GM19397 (cell line): Measurements from ENCODE around the gene SNTB2.
"Not testable (repeated sequence)": the region's sequence is repeated elsewhere in the genome, so short reads cannot be mapped to it uniquely, and the experiment has no call there.

Source experiments
- ATAC-seq: cut with Tn5 transposase; IDR thresholded peaks from one replicate; pipeline ENCODE4 v1.9.1; 2021; ENCODE audit warnings: mild to moderate bottlenecking, moderate library complexity; ENCODE audit not compliant: unreplicated experiment

SNTB2 gene

DNA sequence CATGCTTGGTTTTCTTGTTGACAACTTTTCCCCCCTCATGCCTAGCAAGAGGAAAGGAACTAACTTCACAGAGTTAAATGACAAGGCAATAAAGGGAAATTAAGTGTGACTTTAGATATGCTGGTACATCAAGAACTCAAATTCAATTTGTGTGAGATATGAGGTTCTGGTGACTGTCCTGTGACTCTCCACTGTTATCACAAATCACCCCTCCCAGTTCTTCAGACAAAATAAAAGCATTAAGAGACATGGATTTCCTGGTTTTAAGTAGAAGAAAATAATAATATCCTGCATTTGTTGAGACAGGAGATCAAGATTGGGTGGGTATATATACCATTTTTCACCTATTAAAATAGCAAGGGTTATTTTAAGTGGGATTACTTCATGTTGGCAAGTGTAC lies 46.2 kb downstream of the SNTB2 start:
- ATAC-seq: no peak

DNA sequence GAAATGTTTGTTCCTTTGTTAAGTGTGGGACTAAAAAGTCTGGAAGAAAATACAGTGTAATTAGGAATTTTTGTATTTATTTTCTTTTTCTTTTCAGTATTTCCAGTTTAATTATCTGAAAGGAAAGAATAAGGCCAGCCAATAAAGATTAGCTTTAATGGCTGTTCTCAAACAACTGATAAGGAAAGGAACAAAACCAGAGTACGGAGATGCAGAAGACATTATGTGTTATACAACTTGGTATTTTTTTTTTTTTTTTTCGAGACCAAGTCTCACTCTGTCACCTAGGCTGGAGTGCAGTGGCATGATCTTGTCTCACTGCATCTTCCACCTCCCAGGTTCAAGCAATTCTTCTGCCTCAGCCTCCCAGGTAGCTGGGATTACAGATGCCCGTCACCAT lies 47.5 kb downstream of the SNTB2 start:
- no peak for ATAC-seq

DNA sequence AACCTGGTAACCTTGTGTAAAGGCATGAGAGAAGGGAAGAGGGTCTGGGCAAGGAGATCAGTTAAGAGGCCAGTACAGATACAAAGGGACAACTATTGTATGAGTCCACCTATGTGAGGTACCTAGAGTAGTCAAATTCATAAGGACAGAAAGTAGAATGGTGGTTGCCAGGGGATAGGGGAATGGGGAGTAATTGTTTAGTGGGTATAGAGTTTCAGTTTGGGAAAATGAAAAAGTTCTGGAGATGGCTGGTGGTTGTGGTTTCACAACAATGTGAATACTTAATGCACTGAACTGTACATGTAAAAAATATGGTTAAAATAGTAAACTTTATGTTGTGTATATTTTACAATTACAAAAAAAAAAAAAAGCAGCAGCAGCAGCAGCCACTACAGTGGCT lies 49.4 kb downstream of the SNTB2 start:
- no peak for ATAC-seq

DNA sequence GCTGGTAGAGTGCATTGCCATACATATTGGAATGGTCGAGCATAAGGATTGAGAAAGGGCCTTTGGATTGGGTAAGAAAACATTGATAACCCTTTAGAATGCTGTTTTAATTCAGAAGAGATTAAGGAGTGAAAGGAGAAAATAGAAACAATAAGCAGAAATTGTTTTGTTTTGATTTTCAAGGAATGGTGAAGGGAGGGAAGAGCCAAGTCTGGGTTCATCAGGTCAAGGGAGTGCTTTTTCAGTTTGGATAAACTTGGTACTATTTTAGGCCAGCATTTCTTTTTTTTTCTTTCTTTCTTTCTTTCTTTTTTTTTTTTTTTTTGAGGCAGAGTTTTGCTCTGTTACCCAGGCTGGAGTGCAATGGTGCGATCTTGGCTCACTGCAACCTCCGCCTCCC lies 50.3 kb downstream of the SNTB2 start:
- no peak for ATAC-seq

DNA sequence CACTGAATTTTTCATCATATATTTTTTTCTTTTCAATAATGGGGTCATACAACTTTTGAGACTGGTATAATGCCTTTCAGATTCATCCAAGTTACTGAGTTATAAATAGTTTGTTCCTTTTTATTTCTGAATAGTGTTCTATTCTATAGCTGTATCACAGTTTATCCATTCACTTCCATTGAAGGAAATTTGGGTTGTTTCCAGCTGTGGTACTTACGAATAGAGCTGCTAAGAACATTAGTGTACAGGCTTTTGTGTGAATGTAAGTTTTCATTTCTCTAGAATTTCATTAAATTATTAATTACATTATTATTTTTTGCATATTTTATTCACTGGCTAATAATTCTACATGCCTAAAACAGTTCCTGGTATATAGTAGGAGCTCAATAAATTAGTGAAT lies 52.9 kb downstream of the SNTB2 start:
- no peak for ATAC-seq

DNA sequence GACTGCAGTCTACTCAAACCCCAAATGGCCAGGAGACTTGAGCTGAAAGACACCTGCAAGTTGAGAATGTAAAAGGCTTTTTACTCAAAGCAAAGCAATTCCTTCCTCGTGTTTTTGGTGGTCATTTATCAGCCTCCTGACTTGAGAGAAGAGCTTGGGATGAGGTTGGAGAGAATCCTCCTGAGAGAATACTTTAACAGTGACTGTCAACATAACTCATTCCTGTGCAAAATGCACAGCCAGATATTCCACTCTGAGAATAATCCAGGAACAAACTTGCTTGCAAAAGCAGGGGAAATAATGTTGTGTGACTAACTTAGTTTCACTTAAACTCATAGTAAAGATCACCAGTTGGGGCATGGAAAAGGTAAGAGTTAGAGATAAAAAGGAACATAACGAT lies 53.4 kb downstream of the SNTB2 start:
- no peak for ATAC-seq

DNA sequence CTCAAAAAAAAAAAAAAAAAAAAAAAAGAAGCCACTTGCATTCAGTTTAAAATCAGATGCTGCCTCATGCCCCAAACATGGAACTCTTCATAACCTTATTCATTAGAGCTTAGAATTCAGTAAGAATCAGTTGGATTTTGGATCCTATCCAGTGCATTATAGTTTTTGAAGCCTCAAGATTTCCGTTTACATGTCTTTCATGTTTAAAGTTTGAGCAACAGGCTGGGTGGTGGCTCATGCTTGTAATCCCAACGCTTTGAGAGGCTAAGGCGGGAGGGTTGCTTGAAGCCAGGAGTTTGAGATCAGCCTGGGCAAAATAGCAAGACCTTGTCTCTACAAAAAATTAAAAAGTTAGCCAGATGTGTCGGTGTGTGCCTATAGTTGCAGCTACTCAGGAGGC lies 55.0 kb downstream of the SNTB2 start:
- ATAC-seq: no peak

DNA sequence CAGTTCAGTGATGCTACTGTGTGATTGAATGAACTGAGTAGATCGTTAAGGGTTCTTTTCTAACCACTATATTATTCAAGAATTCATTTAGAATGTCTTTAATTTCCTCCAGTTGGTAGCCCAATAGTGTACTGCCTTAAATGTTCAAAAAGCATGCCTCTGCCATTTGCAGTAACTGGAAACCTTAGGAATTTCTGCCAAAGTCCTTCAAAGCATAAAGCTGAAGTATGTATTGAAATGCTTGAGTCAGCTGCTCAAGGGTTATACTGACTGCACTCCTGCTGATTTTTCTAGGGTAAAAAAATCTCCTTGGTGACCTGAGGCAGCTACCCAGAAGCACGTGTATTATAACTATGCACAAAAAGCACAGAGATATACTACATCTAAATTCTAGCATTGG lies 56.5 kb downstream of the SNTB2 start:
- no peak for ATAC-seq

DNA sequence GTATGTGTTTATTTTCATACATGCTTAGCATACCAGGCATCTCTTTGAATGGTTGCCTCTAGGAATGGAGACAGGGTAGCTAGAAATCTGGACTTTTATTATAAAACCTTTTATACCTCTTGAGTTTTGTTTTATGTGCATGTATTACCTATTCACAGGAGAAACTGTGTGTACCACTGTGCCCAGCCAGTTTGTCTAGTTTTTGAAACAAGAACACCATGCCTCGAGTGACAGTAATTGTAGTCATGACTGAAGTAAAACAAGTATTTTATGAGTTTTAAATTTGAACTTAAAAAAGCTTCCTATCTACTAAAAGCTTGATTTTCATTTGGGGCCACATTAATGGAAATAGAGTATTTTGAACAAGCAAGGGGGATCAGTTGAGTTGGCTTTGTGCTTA lies 57.4 kb downstream of the SNTB2 start:
- no peak for ATAC-seq

DNA sequence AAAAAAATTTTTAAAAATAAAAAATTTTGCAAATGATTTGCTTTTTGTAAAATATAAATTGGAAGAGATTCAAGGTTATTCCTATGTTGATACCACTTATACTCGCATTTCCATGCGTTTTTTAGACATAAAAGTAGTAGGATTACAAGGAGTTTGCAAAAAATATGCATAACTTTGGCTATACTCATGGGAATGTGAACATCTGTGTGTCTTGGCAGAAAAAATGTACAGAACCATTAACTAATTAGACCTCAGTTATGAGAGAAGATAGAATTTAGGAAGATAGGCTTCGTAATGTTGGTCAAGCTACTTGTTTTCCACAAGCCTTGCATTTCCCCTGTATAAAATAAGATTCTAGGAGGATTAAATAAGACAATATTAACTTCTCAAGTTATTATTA lies 63.1 kb downstream of the SNTB2 start:
- no peak for ATAC-seq

DNA sequence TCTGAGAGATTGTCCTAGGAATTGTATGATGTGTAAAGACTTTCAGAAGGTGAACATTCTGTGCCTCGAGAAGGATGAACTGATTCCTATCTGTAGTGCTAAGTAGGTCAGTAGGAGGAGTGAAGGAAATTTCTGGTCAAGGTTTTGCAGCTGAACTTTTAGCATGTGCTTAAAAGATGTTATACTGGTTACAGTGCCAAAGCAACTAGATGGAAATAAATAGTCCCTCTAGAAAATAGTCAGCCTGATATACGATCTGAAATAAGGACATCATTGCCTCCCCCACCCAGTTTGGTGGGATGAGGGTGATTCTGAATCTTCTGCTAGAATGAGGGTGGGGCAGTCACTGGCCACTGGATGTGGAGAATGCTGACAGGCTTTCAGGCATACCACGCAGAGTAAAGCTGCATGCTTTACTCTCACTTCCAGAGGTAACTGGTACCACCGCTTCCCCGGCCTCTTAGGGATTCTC lies 66.9 kb downstream of the SNTB2 start:
- ATAC-seq: no peak

DNA sequence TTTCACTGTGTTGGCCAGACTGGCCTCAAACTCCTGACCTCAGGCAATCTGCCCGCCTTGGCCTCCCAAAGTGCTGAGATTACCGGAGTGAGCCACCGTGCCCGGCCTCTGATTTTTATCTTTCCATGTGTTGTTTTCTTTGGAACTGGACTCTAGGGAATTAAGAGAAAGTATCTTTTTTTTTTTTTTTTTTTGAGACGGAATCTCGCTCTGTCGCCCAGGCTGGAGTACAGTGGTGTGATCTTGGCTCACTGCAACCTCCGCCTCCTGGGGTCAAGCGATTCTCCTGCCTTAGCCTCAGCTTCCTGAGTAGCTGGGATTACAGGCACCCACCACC lies 72.4 kb downstream of the SNTB2 start:
- not testable (repeated sequence) for ATAC-seq

DNA sequence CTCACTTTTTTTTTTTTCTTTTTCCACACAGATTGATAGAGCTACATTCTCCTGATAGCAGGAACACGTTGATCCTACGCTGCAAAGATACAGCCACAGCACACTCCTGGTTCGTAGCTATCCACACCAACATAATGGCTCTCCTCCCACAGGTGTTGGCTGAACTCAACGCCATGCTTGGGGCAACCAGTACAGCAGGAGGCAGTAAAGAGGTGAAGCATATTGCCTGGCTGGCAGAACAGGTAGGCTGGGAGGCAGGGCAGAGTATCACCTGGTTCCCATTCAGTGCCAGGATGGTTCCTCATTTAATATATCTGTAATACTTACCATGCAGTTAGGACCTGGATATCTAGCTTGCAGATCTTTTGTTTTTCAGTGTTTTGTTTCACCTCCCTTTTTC lies 73.1 kb downstream of the SNTB2 start:
- ATAC-seq: no peak

DNA sequence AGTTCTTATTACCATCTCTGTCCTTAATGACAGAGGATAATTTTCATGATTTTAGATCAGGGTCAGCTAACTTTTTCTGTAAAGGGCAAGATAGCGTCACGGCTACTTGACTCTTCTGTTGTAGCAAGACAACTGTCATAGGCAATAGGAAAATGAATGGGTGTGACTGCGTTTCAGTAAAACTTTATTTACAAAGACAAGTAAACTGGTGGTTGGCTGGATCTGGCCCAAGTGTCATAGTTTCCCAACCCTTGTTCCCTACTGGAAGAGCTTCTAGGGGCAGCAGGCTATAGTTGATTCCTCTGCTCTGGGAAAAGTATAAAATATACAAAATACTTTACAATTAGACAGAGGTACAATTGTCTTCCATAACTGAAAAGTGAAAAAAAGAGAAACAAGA lies 73.5 kb downstream of the SNTB2 start:
- ATAC-seq: no peak

DNA sequence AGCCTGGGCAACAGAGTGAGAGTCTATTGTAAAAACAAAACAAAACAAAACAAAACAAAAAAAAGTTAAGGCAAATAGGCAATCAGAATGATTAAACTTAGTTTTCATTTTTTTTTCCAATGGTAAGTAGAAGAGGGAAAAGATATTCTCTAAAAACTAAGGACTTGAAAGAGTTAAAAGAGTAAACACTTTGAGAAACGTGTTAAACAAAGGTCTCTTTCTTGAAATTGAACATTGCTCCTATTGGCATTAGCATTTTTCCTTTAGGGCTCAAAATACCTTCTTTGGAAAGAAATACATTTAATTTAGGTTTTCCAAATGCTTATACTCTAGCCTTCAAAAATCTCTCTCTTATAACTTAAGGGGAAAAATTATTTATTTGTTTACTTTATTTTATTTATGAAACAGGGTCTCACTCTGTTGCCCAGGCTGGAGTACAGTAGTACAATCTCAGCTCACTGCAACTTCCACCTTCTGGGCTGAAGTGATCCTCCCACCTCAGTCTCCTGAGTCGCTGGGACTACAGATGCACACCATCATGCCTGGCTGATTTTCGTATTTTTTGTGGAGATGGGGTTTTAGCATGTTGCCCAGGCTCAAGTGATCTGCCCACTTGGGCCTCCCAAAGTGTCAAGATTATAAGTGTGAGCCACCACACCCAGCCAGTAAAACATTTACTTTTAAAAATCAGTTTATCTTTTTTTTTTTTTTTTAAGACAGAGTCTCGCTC lies 79.5 kb downstream of the SNTB2 start:
- ATAC-seq: no peak

DNA sequence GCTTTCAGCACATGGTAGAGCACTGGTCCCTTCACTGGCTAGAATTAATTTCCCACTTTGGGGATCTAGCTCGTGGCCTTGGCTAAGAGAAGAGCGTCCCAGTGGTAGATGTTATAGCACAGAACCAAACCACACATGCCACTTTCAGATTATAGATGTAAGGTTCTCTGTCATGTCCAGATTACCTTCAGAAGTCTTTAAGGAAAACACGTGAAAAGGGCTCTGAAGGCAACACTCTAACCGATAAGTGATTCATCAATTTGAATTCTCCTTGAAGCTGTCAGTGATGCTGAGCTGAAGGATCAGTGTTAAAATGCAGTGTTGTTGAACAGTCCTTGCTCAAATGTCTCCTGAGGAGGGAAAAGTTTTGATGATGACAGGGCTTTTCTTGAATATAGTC lies 80.7 kb downstream of the SNTB2 start:
- ATAC-seq: no peak

DNA sequence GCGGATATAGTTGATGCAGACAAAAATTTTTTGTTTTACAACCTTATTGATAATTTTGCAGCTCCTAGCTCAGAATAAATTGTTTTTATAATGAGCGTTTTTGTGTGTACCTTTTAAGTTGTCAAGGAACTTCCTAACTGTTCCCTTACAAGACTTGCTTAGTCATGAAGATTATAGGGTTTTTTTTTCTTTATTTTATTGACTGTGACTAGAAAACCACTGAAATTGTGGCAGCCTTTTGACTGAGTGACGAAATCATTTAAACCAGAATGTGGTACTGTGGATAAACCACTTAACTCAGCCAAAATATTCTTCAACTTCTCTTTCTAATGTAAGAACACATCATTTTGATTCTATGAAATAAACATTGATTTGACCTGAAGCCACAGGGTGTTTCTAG lies 83.4 kb downstream of the SNTB2 start:
- no peak for ATAC-seq

DNA sequence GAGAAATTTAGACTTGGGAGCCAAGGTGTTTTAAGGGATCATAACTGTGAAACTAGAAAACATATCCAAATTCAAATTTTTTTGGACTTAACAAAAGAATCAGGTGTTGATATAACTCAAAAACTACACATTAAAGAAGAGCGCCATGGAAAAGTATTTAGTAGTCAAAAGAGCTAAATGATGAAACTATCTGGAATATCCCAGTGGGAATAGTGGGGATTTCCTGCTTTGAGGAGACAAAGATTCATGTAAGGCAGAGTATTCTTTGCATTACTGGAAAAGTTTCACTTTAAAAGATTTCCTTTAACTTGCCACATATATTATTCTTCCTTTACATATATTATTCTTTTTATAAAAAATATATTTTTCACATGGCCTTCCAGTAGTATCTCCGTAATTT lies 83.9 kb downstream of the SNTB2 start:
- ATAC-seq: no peak

DNA sequence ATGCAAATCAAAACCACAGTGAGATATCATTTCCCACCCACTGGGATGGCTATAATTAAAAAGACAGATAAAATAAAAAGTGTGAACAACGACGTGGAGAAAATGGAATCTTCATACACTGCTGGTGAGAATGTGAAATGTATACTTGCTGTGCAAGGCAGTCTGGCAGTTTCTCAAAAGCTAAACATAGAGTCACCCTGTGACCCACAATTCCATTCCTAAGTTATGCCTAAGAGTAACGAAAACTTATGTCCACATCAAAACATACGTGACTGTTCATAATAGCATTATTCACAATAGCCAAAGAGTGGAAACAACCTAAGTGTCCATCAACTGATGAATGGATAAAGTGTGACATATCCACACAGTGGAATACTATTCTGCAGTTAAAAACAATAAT lies 86.0 kb downstream of the SNTB2 start:
- no peak for ATAC-seq

DNA sequence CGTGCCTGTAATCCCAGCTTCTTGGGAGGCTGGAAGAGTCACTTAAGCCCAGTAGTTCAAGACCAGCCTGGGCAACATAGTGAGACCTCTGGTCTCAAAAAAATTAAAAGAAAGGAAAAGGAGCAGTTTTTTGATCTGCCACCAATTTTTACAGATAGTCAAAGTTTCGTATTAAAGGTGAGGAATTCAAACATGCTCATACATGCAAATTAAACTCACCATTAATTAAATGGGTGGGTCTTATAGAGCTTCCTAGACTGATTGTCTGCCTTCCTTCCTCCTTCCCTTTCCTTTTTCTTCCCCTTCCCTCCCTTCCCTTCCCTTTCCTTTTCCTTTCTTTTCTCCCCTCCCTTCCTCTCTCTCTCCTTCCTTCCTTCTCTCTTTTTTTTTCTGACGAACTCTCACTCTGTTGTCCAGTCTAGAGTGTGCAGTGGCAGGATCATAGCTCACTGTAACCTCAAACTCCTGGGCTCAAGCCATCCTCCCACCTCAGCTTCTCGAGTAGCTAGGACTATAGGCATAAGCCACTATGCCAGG lies 87.8 kb downstream of the SNTB2 start:
- no peak for ATAC-seq

DNA sequence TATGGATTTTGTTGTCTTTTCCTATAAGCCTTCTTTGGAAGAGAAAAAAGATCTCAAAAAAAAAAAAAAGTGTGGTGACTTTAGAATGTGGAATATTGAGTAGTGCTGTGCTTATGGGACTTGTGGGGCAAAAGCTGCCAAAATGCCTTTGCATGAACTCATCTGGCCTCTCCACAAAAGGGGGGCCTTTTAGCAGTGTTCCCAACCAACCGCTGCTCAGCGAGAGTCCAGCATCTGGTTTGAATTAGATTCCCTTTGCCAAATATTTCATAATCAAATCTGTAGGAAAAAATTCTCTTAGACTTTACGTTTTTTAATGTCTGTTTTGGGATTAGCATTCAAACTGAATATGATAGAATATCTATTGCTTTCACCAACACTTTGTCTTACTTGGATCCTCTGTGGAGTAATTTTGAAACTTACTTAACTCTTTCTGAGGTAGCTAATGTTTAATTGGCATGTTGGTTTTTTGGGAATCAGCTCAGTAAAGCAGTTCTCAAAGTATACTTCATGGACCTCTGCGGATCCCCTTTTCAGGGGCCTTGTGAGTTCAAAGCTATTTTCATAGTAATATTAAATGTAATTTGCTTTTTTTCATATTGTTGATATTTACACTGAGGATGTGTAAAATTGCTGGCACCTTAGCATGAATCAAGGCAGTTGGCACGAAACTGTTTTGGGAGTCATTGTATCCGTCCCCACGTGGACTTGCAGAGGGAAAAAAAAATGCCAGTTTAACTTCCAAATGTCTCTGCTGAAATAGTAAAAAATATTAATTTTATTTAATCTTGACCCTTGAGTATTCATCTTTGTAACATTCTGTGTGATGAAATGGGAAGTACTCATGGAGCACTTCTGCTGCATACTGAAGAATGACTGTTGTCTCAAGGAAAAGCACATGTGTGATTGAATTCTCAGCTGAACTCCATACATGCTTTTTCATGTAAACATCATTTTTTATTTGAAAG lies 89.5 kb downstream of the SNTB2 start:
- no peak for ATAC-seq

DNA sequence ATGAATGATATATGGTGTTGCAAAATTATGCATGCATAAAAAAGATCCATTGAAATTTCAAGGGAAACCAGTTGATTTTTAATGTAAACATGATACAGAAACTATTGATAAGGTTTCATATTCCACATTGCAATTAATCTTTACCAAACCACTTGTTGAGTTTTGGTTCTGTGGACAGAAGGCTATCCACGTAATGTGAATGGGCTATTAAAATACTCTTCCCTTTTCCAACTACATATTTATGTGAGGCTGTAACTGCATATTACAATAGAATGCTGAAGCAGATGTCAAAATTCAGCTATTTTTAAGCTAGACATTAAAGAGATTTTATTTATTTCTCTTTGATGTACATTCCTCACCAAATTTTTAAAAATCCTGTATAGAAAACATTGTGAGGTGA lies 90.4 kb downstream of the SNTB2 start:
- no peak for ATAC-seq
